HG03520 (cell line): ENCODE measurements around the gene ZRANB1.
A peak's percentile ranks its signal among the peaks of the same experiment; 100 is the strongest.
"Not testable (repeated sequence)": the region's sequence is repeated elsewhere in the genome, so short reads cannot be mapped to it uniquely, and the experiment has no call there.

Experiments used
- ATAC-seq: cut with Tn5 transposase; IDR thresholded peaks from one replicate; pipeline ENCODE4 v1.9.1; 2021; ENCODE audit warnings: mild to moderate bottlenecking, moderate library complexity; ENCODE audit not compliant: unreplicated experiment

The ZRANB1 gene

GRCh38 chr10:124962421-124962820 is 20.5 kb downstream of the ZRANB1 start:
- ATAC-seq, result no peak

- no peak for ATAC-seq
Observed at GRCh38 chr10:124963866-124964720, 22.2 kb downstream of the ZRANB1 start.

GRCh38 chr10:124966008-124966407 is 24.1 kb downstream of the ZRANB1 start:
- ATAC-seq, result no peak

GRCh38 chr10:124967255-124967654 is 25.3 kb downstream of the ZRANB1 start:
- ATAC-seq, result no peak

- no peak for ATAC-seq
Observed at GRCh38 chr10:124971276-124971675, 29.4 kb downstream of the ZRANB1 start.

GRCh38 chr10:124972637-124973036 is 30.7 kb downstream of the ZRANB1 start:
- no peak for ATAC-seq

- ATAC-seq, result no peak
Observed at GRCh38 chr10:124974131-124974530, 32.2 kb downstream of the ZRANB1 start.

GRCh38 chr10:124975977-124976514 is 34.1 kb downstream of the ZRANB1 start:
- ATAC-seq, result no peak

GRCh38 chr10:124977161-124977560 is 35.2 kb downstream of the ZRANB1 start:
- ATAC-seq, result no peak

GRCh38 chr10:124977648-124978375 is 35.9 kb downstream of the ZRANB1 start:
- ATAC-seq, result no peak

- no peak for ATAC-seq
Observed at GRCh38 chr10:124978376-124978725, 36.4 kb downstream of the ZRANB1 start.

- no peak for ATAC-seq
Observed at GRCh38 chr10:124983321-124983720, 41.4 kb downstream of the ZRANB1 start.

GRCh38 chr10:124984376-124984775 is 42.5 kb downstream of the ZRANB1 start:
- ATAC-seq, result no peak

- ATAC-seq, result no peak
Observed at GRCh38 chr10:124985162-124985561, 43.2 kb downstream of the ZRANB1 start.

- ATAC-seq, result no peak
Observed at GRCh38 chr10:124987788-124988187, 45.9 kb downstream of the ZRANB1 start.

GRCh38 chr10:124988753-124989152 is 46.8 kb downstream of the ZRANB1 start:
- ATAC-seq, result not testable (repeated sequence)

- no peak for ATAC-seq
Observed at GRCh38 chr10:124989526-124989925, 47.6 kb downstream of the ZRANB1 start.

- no peak for ATAC-seq
Observed at GRCh38 chr10:124990671-124991625, 49.0 kb downstream of the ZRANB1 start.

- ATAC-seq, result no peak
Observed at GRCh38 chr10:124991835-124992234, 49.9 kb downstream of the ZRANB1 start.

GRCh38 chr10:124992462-124993344 is 50.8 kb downstream of the ZRANB1 start:
- ATAC-seq, result peak; percentile 71
